T-cell (primary cell): ENCODE data around the gene L3MBTL4. TPM values are rescaled to one million over a fixed set of nuclear protein-coding genes. Genes with fewer than 3 reads are reported as not detected.

Experiments
- ATAC-seq, 4 experiments: fragments of 200-7000 bp in 3 of 4; fragments of 150-1000 bp in 1 of 4; cut with Tn5 transposase; replicated peaks in 1 of 4; 1 replicate in 3 of 4; 2 replicates in 1 of 4; pipeline ENCODE4 v1.10.0; 2021; ENCODE audit warnings: moderate library complexity in 3 of 4, mild to moderate bottlenecking in 2 of 4, moderate number of reproducible peaks in 1 of 4
- CTCF ChIA-PET, 2 donors: fragments of 300-600 bp; sonication (Branson Sonifier 250); formaldehyde crosslinking; loops; one replicate each; lab custom pipeline; 2022; ENCODE audit warnings: antibody characterized with exemption in 2 of 2; lab: Charles Lee
- POLR2A ChIA-PET, 2 donors: fragments of 300-600 bp; sonication (Branson Sonifier 250); formaldehyde crosslinking; loops; one replicate each; lab custom pipeline; 2022; ENCODE audit warnings: antibody characterized with exemption in 2 of 2; lab: Charles Lee
- DNase-seq, 35 experiments: peaks; one replicate each; pipeline versions ENCODE4 v3.0.0 to v3.0.0-alpha.2; 2013 to 2023
- H3K27ac ChIP-seq: one replicate; pipeline ENCODE4 v1.5.1; 2013; ENCODE audit warnings: low read length
- H3K27me3 ChIP-seq, 2 experiments: replicated peaks in 1 of 2; 1 replicate in 1 of 2; 2 replicates in 1 of 2; pipeline versions ENCODE4 v1.6.1 to v1.7.0; 2013; ENCODE audit warnings: low read length in 1 of 2, mixed read lengths in 1 of 2; ENCODE audit not compliant: control insufficient read depth in 2 of 2, insufficient read depth in 2 of 2; ENCODE audit errors: extremely low read depth in 1 of 2
- H3K36me3 ChIP-seq, 2 donors: 1 replicate in 1 of 2; 2 replicates in 1 of 2; pipeline versions ENCODE4 v1.6.1 to v1.7.0; 2013; ENCODE audit warnings: low read length in 1 of 2; ENCODE audit not compliant: control insufficient read depth in 2 of 2, insufficient read depth in 1 of 2; ENCODE audit errors: extremely low read depth in 1 of 2
- H3K4me1 ChIP-seq, 2 experiments: 1 replicate in 1 of 2; 2 replicates in 1 of 2; pipeline versions ENCODE4 v1.6.1 to v1.7.0; 2013; ENCODE audit warnings: low read length in 2 of 2, mixed read lengths in 1 of 2; ENCODE audit not compliant: insufficient read depth in 2 of 2, control insufficient read depth in 1 of 2; ENCODE audit errors: extremely low read depth in 1 of 2
- H3K4me3 ChIP-seq, 2 donors: 1 replicate in 1 of 2; 2 replicates in 1 of 2; pipeline versions ENCODE4 v1.5.1 to v1.7.0; 2013; ENCODE audit warnings: mild to moderate bottlenecking in 2 of 2, low read length in 1 of 2, moderate library complexity in 1 of 2; ENCODE audit not compliant: control insufficient read depth in 1 of 2; ENCODE audit errors: extremely low read depth in 1 of 2
- H3K9me3 ChIP-seq: 2 replicates; pipeline ENCODE4 v1.7.0; 2013
- H3K27ac Mint-ChIP-seq, 2 donors: one replicate each; pipeline ENCODE4 v1.8.0; 2020 to 2021; ENCODE audit warnings: mild to moderate bottlenecking in 2 of 2, mixed read lengths in 2 of 2
- H3K27me3 Mint-ChIP-seq, 2 donors: one replicate each; pipeline ENCODE4 v1.8.0; 2021 to 2022; ENCODE audit warnings: mixed read lengths in 2 of 2
- H3K36me3 Mint-ChIP-seq: one replicate; pipeline ENCODE4 v1.8.0; 2021; ENCODE audit warnings: mixed read lengths
- H3K4me1 Mint-ChIP-seq, 3 donors: one replicate each; pipeline ENCODE4 v1.8.0; 2020 to 2022; ENCODE audit warnings: mixed read lengths in 3 of 3, mild to moderate bottlenecking in 1 of 3
- H3K4me3 Mint-ChIP-seq, 3 donors: one replicate each; pipeline ENCODE4 v1.8.0; 2020 to 2022; ENCODE audit warnings: mild to moderate bottlenecking in 3 of 3, mixed read lengths in 3 of 3, moderate library complexity in 3 of 3
- H3K9me3 Mint-ChIP-seq, 3 donors: one replicate each; pipeline ENCODE4 v1.8.0; 2020 to 2022; ENCODE audit warnings: mixed read lengths in 3 of 3
- WGBS: methylation state at CpG from one replicate; pipeline ENCODE4 v1.1.5; 2013; ENCODE audit warnings: missing lambda C conversion rate; ENCODE audit not compliant: insufficient coverage; 5-methylcytosine and 5-hydroxymethylcytosine counted together
- total RNA-seq, 35 experiments: library from RNA in 6 of 35; stranded (reverse) in 6 of 35; fragments of 120-200 nt in 1 of 35; gene quantifications; one replicate each; pipeline versions ENCODE4 v1.2.1 to v1.2.4 and lab custom pipeline; 2013 to 2026

The L3MBTL4 gene
- total RNA-seq, 5 donors from 2014 or later (not counting 1 experiment from before 2014, with no cell fraction given), result 0.58 to 1.6 (median 0.83) TPM

GRCh38 chr18:6336239-6336638 lies 78.5 kb downstream of the L3MBTL4 start:
- no peaks in the 10 kb centered on the region for H3K9me3 ChIP-seq
- ATAC-seq, result no peak
- Mint-ChIP-seq H3K27ac (no peak overlapping the region), H3K36me3 (no peaks in the 10 kb centered on the region), H3K9me3 (peaks cover 14 to 30% (median 26%) of the 10 kb centered on the region in 3 donors), H3K4me1 (no peaks in the 10 kb centered on the region), H3K27me3 (no peaks in the 10 kb centered on the region), H3K4me3 (no peak overlapping the region)
- no CpG with 5 or more reads among the region's 4 CpGs for WGBS
- no peak overlapping the region for H3K4me3 ChIP-seq
- no peaks in the 10 kb centered on the region for H3K4me1 ChIP-seq
- ChIA-PET POLR2A (no interaction called here), CTCF (no interaction called here)
- no peaks in the 10 kb centered on the region for H3K27me3 ChIP-seq
- no peak for DNase-seq
- H3K27ac ChIP-seq, result no peak overlapping the region
- H3K36me3 ChIP-seq, result no peaks in the 10 kb centered on the region

GRCh38 chr18:6333981-6334380 lies 80.7 kb downstream of the L3MBTL4 start:
- ATAC-seq (no peak), DNase-seq (no peak)
- H3K4me3 Mint-ChIP-seq, result no peak overlapping the region
- ChIA-PET POLR2A (no interaction called here), CTCF (no interaction called here)
- H3K9me3 ChIP-seq, result no peaks in the 10 kb centered on the region
- no peaks in the 10 kb centered on the region for H3K36me3 ChIP-seq
- no peak overlapping the region for H3K4me3 ChIP-seq
- no peaks in the 10 kb centered on the region for H3K4me1 ChIP-seq
- WGBS, result 71% methylated on average over 3 of the region's 4 CpGs
- no peaks in the 10 kb centered on the region for H3K4me1 Mint-ChIP-seq
- peaks cover 10 to 34% (median 14%) of the 10 kb centered on the region in 3 donors for H3K9me3 Mint-ChIP-seq
- no peaks in the 10 kb centered on the region for H3K27me3 ChIP-seq
- H3K27ac Mint-ChIP-seq, result no peak overlapping the region
- H3K27ac ChIP-seq, result no peak overlapping the region
- H3K36me3 Mint-ChIP-seq, result no peaks in the 10 kb centered on the region
- no peaks in the 10 kb centered on the region for H3K27me3 Mint-ChIP-seq

GRCh38 chr18:6331872-6332271 lies 82.8 kb downstream of the L3MBTL4 start:
- H3K27me3 Mint-ChIP-seq, result no peaks in the 10 kb centered on the region
- H3K27ac ChIP-seq, result no peak overlapping the region
- no peaks in the 10 kb centered on the region for H3K9me3 ChIP-seq
- H3K4me1 ChIP-seq, result no peaks in the 10 kb centered on the region
- ATAC-seq (no peak), DNase-seq (no peak)
- H3K4me3 ChIP-seq, result no peak overlapping the region
- H3K4me3 Mint-ChIP-seq, result no peak overlapping the region
- POLR2A ChIA-PET, result no interaction called here
- H3K27ac Mint-ChIP-seq, result no peak overlapping the region
- H3K27me3 ChIP-seq, result no peaks in the 10 kb centered on the region
- CTCF ChIA-PET, result interaction anchor here in 1 of 2 donors (0.6 kb wide), 1 partner anchor 1257 kb away, joined by 3 read pairs; no protein-coding TSS in a partner anchor
- no peaks in the 10 kb centered on the region for H3K4me1 Mint-ChIP-seq
- peaks cover 10 to 26% (median 13%) of the 10 kb centered on the region in 3 donors for H3K9me3 Mint-ChIP-seq
- WGBS, result 60% methylated on average over 1 of the region's 2 CpGs
- H3K36me3 Mint-ChIP-seq, result no peaks in the 10 kb centered on the region
- H3K36me3 ChIP-seq, result no peaks in the 10 kb centered on the region

GRCh38 chr18:6330786-6331185 lies 83.9 kb downstream of the L3MBTL4 start:
- no peaks in the 10 kb centered on the region for H3K27me3 ChIP-seq
- no peaks in the 10 kb centered on the region for H3K36me3 ChIP-seq
- H3K36me3 Mint-ChIP-seq, result no peaks in the 10 kb centered on the region
- no peak overlapping the region for H3K4me3 ChIP-seq
- H3K9me3 Mint-ChIP-seq, result peaks cover 14 to 29% (median 15%) of the 10 kb centered on the region in 3 donors
- no peaks in the 10 kb centered on the region for H3K27me3 Mint-ChIP-seq
- ChIA-PET CTCF (interaction anchor here in 1 of 2 donors (0.7 kb wide), 1 partner anchor 8 kb away, joined by 3 read pairs; no protein-coding TSS in a partner anchor), POLR2A (no interaction called here)
- ATAC-seq, result no peak
- no peaks in the 10 kb centered on the region for H3K4me1 Mint-ChIP-seq
- no peaks in the 10 kb centered on the region for H3K4me1 ChIP-seq
- H3K27ac ChIP-seq, result no peak overlapping the region
- no peak overlapping the region for H3K4me3 Mint-ChIP-seq
- DNase-seq, result no peak
- no peak overlapping the region for H3K27ac Mint-ChIP-seq
- H3K9me3 ChIP-seq, result no peaks in the 10 kb centered on the region

- peaks cover 17 to 23% (median 20%) of the 10 kb centered on the region in 3 donors for H3K9me3 Mint-ChIP-seq
- CTCF ChIA-PET, result no interaction called here
These were observed 86.1 kb downstream of the L3MBTL4 start for GRCh38 chr18:6328621-6329010.

GRCh38 chr18:6327895-6328620 lies 86.7 kb downstream of the L3MBTL4 start:
- H3K4me1 Mint-ChIP-seq, result no peaks in the 10 kb centered on the region
- Histone ChIP-seq H3K9me3 (no peaks in the 10 kb centered on the region), H3K4me1 (no peaks in the 10 kb centered on the region), H3K27ac (no peak overlapping the region), H3K36me3 (no peaks in the 10 kb centered on the region), H3K27me3 (no peaks in the 10 kb centered on the region), H3K4me3 (no peak overlapping the region)
- peaks cover 22 to 28% (median 23%) of the 10 kb centered on the region in 3 donors for H3K9me3 Mint-ChIP-seq
- no peak overlapping the region for H3K4me3 Mint-ChIP-seq
- no peaks in the 10 kb centered on the region for H3K27me3 Mint-ChIP-seq
- WGBS, result no CpG with 5 or more reads among the region's 2 CpGs
- DNase-seq (no peak), ATAC-seq (no peak)
- ChIA-PET POLR2A (interaction anchor here in 1 of 2 donors (0.7 kb wide), 2 partner anchors 12 to 154 kb away, joined by 3 to 7 read pairs; no protein-coding TSS in a partner anchor), CTCF (no interaction called here)
- H3K36me3 Mint-ChIP-seq, result no peaks in the 10 kb centered on the region
- H3K27ac Mint-ChIP-seq, result no peak overlapping the region

More at GRCh38 chr18:6328621-6329010, 86.1 kb downstream of the L3MBTL4 start:
- no peak for DNase-seq
- POLR2A ChIA-PET, result interaction anchor here in 1 of 2 donors (0.7 kb wide), 1 partner anchor 154 kb away, joined by 7 read pairs; no protein-coding TSS in a partner anchor
- Histone ChIP-seq H3K9me3 (no peaks in the 10 kb centered on the region), H3K27ac (no peak overlapping the region), H3K4me1 (no peaks in the 10 kb centered on the region), H3K36me3 (no peaks in the 10 kb centered on the region), H3K4me3 (no peak overlapping the region), H3K27me3 (no peaks in the 10 kb centered on the region)
- Mint-ChIP-seq H3K4me1 (no peaks in the 10 kb centered on the region), H3K36me3 (no peaks in the 10 kb centered on the region), H3K4me3 (no peak overlapping the region), H3K27me3 (no peaks in the 10 kb centered on the region), H3K27ac (no peak overlapping the region)
- no CpG with 5 or more reads among the region's 3 CpGs for WGBS
- no peak for ATAC-seq
